Keratinocyte (primary cell): Measurements from ENCODE around the gene ARID3C. TPM values are rescaled to one million over a fixed set of nuclear protein-coding genes. Genes with fewer than 3 reads are reported as not detected.
A peak's percentile ranks its signal among the peaks of the same experiment; 100 is the strongest.

Experiments used
- DNase-seq: peaks from one replicate; pipeline ENCODE4 v3.0.0-alpha.2; 2011; ENCODE audit warnings: low read depth, missing footprints, low spot score
- FAIRE-seq: peaks from 2 replicates; lab custom pipeline; 2011; peaks lifted over from hg19 to GRCh38; lab: Jason Lieb, UNC
- H2AFZ ChIP-seq: 2 replicates; pipeline ENCODE4 v1.6.0; 2012; ENCODE audit warnings: low read length, control low read depth, inconsistent platforms; ENCODE audit not compliant: control insufficient read depth
- H3K27ac ChIP-seq: 2 replicates; pipeline ENCODE4 v1.5.1; 2011; ENCODE audit warnings: low read length; ENCODE audit not compliant: control insufficient read depth, insufficient read depth
- H3K27me3 ChIP-seq: 3 replicates; pipeline ENCODE4 v1.6.0; 2011; ENCODE audit warnings: low read length; ENCODE audit not compliant: control insufficient read depth, insufficient read depth; ENCODE audit errors: extremely low read depth
- H3K36me3 ChIP-seq, 2 experiments: 2 replicates in 1 of 2; 3 replicates in 1 of 2; pipeline ENCODE4 v1.5.1; 2011; ENCODE audit warnings: low read length in 2 of 2, mild to moderate bottlenecking in 1 of 2; ENCODE audit not compliant: control insufficient read depth in 2 of 2, insufficient read depth in 2 of 2; ENCODE audit errors: extremely low read depth in 1 of 2
- H3K4me1 ChIP-seq: 3 replicates; pipeline ENCODE4 v1.5.1; 2011; ENCODE audit warnings: low read length; ENCODE audit not compliant: control insufficient read depth, insufficient read depth; ENCODE audit errors: extremely low read depth
- H3K4me2 ChIP-seq: 3 replicates; pipeline ENCODE4 v1.6.0; 2011; ENCODE audit warnings: low read depth, low read length; ENCODE audit not compliant: control insufficient read depth, insufficient read depth; ENCODE audit errors: extremely low read depth
- H3K4me3 ChIP-seq, 3 experiments: fragments of 200-600 bp in 1 of 3; sonication (generic) in 1 of 3; 2 replicates in 2 of 3; 3 replicates in 1 of 3; pipeline ENCODE4 v1.5.1; 2011 to 2016; ENCODE audit warnings: low read length in 3 of 3, mild to moderate bottlenecking in 3 of 3, control low read depth in 2 of 3, inconsistent platforms in 1 of 3, low read depth in 1 of 3, mixed read lengths in 1 of 3, mixed run types in 1 of 3, moderate library complexity in 1 of 3; ENCODE audit not compliant: control insufficient read depth in 2 of 3, insufficient read depth in 2 of 3; ENCODE audit errors: extremely low read depth in 1 of 3
- H3K79me2 ChIP-seq: 2 replicates; pipeline ENCODE4 v1.6.0; 2012; ENCODE audit warnings: low read length; ENCODE audit not compliant: control insufficient read depth, insufficient read depth
- H3K9ac ChIP-seq: 3 replicates; pipeline ENCODE4 v1.6.0; 2011; ENCODE audit warnings: low read length; ENCODE audit not compliant: control insufficient read depth, insufficient read depth; ENCODE audit errors: extremely low read depth
- H3K9me1 ChIP-seq: 3 replicates; pipeline ENCODE4 v1.6.0; 2011; ENCODE audit warnings: low read length; ENCODE audit not compliant: control insufficient read depth, insufficient read depth; ENCODE audit errors: extremely low read depth
- H3K9me3 ChIP-seq: 2 replicates; pipeline ENCODE4 v1.5.1; 2012; ENCODE audit warnings: low read depth, low read length; ENCODE audit not compliant: control insufficient read depth
- H4K20me1 ChIP-seq: 3 replicates; pipeline ENCODE4 v1.6.0; 2011; ENCODE audit warnings: low read length; ENCODE audit not compliant: control insufficient read depth, insufficient read depth; ENCODE audit errors: extremely low read depth
- CTCF ChIP-seq, 3 experiments: IDR thresholded peaks in 1 of 3; conservative IDR thresholded peaks in 1 of 3; optimal IDR thresholded peaks in 1 of 3; 2 replicates in 2 of 3; 3 replicates in 1 of 3; pipeline versions ENCODE3 to v1.5.1; 2011; ENCODE audit warnings: low read length in 3 of 3, mild to moderate bottlenecking in 3 of 3, moderate library complexity in 2 of 3, control low read depth in 1 of 3, inconsistent platforms in 1 of 3; ENCODE audit not compliant: insufficient read depth in 2 of 3; ENCODE audit errors: extremely low read depth in 1 of 3
- EZH2 ChIP-seq: IDR thresholded peaks from one replicate; pipeline ENCODE4 v1.6.1; 2012; ENCODE audit warnings: inconsistent platforms, mild to moderate bottlenecking, low read length, moderate library complexity
- dilution Hi-C: fragments of 300-500 bp; cut with MboI; formaldehyde crosslinking; loops from one replicate; pipeline ENCODE4 v1.7.0; 2020; ENCODE audit warnings: low sequenced_read_pairs; ENCODE audit not compliant: extremely low pct_ligation_motif_present
- polyA plus RNA-seq, 5 experiments: library from polyadenylated mRNA; depleted of rRNA in 3 of 5; stranded (reverse) in 3 of 5; stranded (forward) in 1 of 5; unstranded in 1 of 5; fragments of >200 nt; gene quantifications; 1 replicate in 1 of 5; 2 replicates in 3 of 5; 3 replicates in 1 of 5; pipeline versions ENCODE4 v1.2.1 to v1.2.3, GENCODE V29; 2011 to 2012; ENCODE audit warnings: missing spikeins in 2 of 5, low read depth in 1 of 5, low replicate concordance in 1 of 5

The ARID3C gene
- polyA plus RNA-seq, 1 donor (not counting 4 experiments of a cell fraction or from before 2014, with no cell fraction given) = not detected

DNA sequence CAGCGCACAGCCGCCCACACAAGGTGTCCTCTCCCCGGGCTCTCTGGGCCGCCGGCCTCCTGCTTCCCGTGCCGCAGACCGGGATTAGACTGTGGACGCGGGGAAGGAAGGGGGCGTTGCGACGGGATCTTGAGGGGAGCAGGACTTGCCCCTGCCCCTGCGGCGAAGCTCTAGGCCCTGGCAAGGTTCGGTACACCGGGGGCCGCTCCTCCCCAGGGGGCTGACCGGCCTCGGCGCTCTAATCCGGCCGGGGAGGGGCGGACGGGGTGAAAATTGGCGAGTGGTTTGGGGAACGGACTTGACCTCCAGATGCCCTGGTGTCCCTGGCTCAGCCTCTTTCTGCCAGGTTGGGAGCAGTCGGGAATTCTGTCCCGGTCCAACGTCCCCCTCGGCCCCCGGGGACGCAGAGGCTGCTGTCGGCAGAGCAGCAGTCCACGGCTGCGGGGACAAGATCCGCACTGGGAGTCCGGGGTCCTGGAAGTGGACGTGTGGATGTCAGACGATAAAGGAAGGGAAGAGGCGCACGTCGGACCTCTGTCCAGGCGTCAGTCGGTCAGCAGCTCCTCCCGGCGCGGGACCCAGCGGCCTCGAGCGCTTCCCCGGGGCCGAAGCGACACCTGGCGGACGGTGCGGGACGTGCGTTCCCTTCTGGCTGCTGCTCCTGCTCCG is 37.5 kb downstream of the ARID3C start:
- no peaks in the 10 kb centered on the region for H3K79me2 ChIP-seq
- FAIRE-seq (peak; percentile 48), DNase-seq (no peak)
- no peaks in the 10 kb centered on the region for H3K36me3 ChIP-seq
- H3K9me1 ChIP-seq = no peaks in the 10 kb centered on the region
- H3K4me2 ChIP-seq = peak overlapping the region; percentile 58
- TF ChIP-seq EZH2 (peak; percentile 55), CTCF (optimal IDR thresholded peaks at IDR 0.05 in 1 of 3, IDR thresholded peaks at IDR 0.05 in 1 of 3, conservative IDR thresholded peaks at IDR 0.05 in 1 of 3; ENCODE audit: extremely low read depth in 1 of 3, insufficient read depth in 2 of 3, low read length in 3 of 3) (peak; percentile 73 to 99 (median 98))
- H2AFZ ChIP-seq = peak overlapping the region; percentile 36
- no peaks in the 10 kb centered on the region for H4K20me1 ChIP-seq
- H3K4me3 ChIP-seq = peak overlapping the region in 2 of 3 experiments; percentile 14 to 50
- H3K27ac ChIP-seq = no peak overlapping the region
- H3K9me3 ChIP-seq = no peaks in the 10 kb centered on the region
- H3K27me3 ChIP-seq = peaks cover 64% of the 10 kb centered on the region
- peaks cover 8% of the 10 kb centered on the region for H3K4me1 ChIP-seq
- no peak overlapping the region for H3K9ac ChIP-seq
- dilution Hi-C loops = no loop called here

GRCh38 chr9:34590381-34591247 is 38.3 kb downstream of the ARID3C start:
- Histone ChIP-seq H3K27ac (no peak overlapping the region), H3K9ac (no peak overlapping the region), H3K27me3 (peaks cover 72% of the 10 kb centered on the region), H3K36me3 (no peaks in the 10 kb centered on the region), H3K4me1 (peaks cover 8% of the 10 kb centered on the region), H3K79me2 (no peaks in the 10 kb centered on the region), H4K20me1 (no peaks in the 10 kb centered on the region), H3K4me2 (peak overlapping the region; percentile 68), H3K9me3 (no peaks in the 10 kb centered on the region), H2AFZ (no peak overlapping the region), H3K4me3 (peak overlapping the region; percentile 14 to 50 (median 24)), H3K9me1 (no peaks in the 10 kb centered on the region)
- FAIRE-seq (no peak), DNase-seq (no peak)
- TF ChIP-seq EZH2 (no peak), CTCF (optimal IDR thresholded peaks at IDR 0.05 in 1 of 3, IDR thresholded peaks at IDR 0.05 in 1 of 3, conservative IDR thresholded peaks at IDR 0.05 in 1 of 3; ENCODE audit: extremely low read depth in 1 of 3, insufficient read depth in 2 of 3, low read length in 3 of 3) (no peak)
- dilution Hi-C loops = no loop called here
